Gastrocnemius medialis (tissue), 4 donors: ENCODE data around the gene MYO16. TPM values are rescaled to one million over a fixed set of nuclear protein-coding genes. Genes with fewer than 3 reads are reported as not detected.

Experiments
- ATAC-seq, 2 donors: fragments of 150-250 bp; one replicate each; pipeline ENCODE4 v1.9.1; 2016
- DNase-seq, 2 donors: peaks; one replicate each; pipeline ENCODE4 v3.0.0-alpha.2; 2019
- H3K27ac ChIP-seq, 4 donors: fragments of 200-600 bp; sonication (generic); 1 replicate in 1 of 4; 2 replicates in 3 of 4; pipeline ENCODE4 v1.5.1; 2016 to 2018; ENCODE audit warnings: mild to moderate bottlenecking in 2 of 4, moderate library complexity in 1 of 4
- H3K27me3 ChIP-seq, 3 donors: fragments of 200-600 bp; sonication (generic) in 2 of 3; 1 replicate in 1 of 3; 2 replicates in 2 of 3; pipeline versions ENCODE4 v1.5.1 to v1.6.0; 2016 to 2019; ENCODE audit warnings: mild to moderate bottlenecking in 1 of 3, moderate library complexity in 1 of 3
- H3K36me3 ChIP-seq, 2 donors: fragments of 200-600 bp; sonication (generic) in 1 of 2; one replicate each; pipeline ENCODE4 v1.5.1; 2017 to 2018
- H3K4me1 ChIP-seq, 2 donors: fragments of 200-600 bp; sonication (generic) in 1 of 2; one replicate each; pipeline ENCODE4 v1.5.1; 2016 to 2017; ENCODE audit warnings: mild to moderate bottlenecking in 2 of 2
- H3K4me3 ChIP-seq, 4 donors: fragments of 200-600 bp; sonication (generic) in 3 of 4; 1 replicate in 1 of 4; 2 replicates in 3 of 4; pipeline ENCODE4 v1.5.1; 2016 to 2019; ENCODE audit warnings: mild to moderate bottlenecking in 2 of 4
- H3K9me3 ChIP-seq, 3 donors: fragments of 200-600 bp; sonication (generic) in 2 of 3; 1 replicate in 1 of 3; 2 replicates in 2 of 3; pipeline ENCODE4 v1.5.1; 2016 to 2019
- CTCF ChIP-seq, 5 experiments: fragments of 450-650 bp in 3 of 5; fragments of 200-600 bp in 2 of 5; sonication (generic) in 2 of 5; IDR thresholded peaks in 4 of 5; conservative IDR thresholded peaks in 1 of 5; 1 replicate in 4 of 5; 2 replicates in 1 of 5; pipeline ENCODE4 v1.5.1; 2016 to 2019; ENCODE audit warnings: antibody characterized with exemption in 5 of 5, mild to moderate bottlenecking in 3 of 5, moderate library complexity in 3 of 5
- POLR2A ChIP-seq, 2 donors: fragments of 450-650 bp; IDR thresholded peaks; one replicate each; pipeline ENCODE4 v1.6.1; 2017; ENCODE audit warnings: antibody characterized with exemption in 2 of 2, mild to moderate bottlenecking in 2 of 2, moderate library complexity in 2 of 2
- in situ Hi-C, 4 donors: fragments of 200-750 bp; cut with MboI; loops; one replicate each; pipeline versions ENCODE4 v1.15.0 to v1.8.0; 2017; ENCODE audit warnings: low sequenced_read_pairs in 4 of 4
- intact Hi-C: fragments of 100-400 bp; cut with DNase I; formaldehyde crosslinking; loops from one replicate; pipeline ENCODE4 v1.15.1; 2023; ENCODE audit warnings: low total_unique reads
- total RNA-seq, 4 donors: library from RNA; depleted of rRNA; stranded (reverse); fragments of >200 nt; gene quantifications; one replicate each; pipeline versions ENCODE4 v1.1.0 to v1.2.3, GENCODE V29; 2016

The MYO16 gene
- total RNA-seq, 4 donors from 2014 or later = 0.02 TPM; not detected in 3

GRCh38 chr13:109009756-109010155, 380.3 kb downstream of the MYO16 start:
- H3K4me1 ChIP-seq = no peaks in the 10 kb centered on the region
- H3K9me3 ChIP-seq = no peaks in the 10 kb centered on the region
- no peak overlapping the region for H3K4me3 ChIP-seq
- in situ Hi-C loops (no loop called here), intact Hi-C loops (no loop called here)
- DNase-seq (no peak), ATAC-seq (no peak)
- no peak overlapping the region for H3K27ac ChIP-seq
- H3K27me3 ChIP-seq = no peaks in the 10 kb centered on the region
- no peaks in the 10 kb centered on the region for H3K36me3 ChIP-seq
- TF ChIP-seq POLR2A (IDR thresholded peaks at IDR 0.05) (no peak), CTCF (IDR thresholded peaks at IDR 0.05 in 4 of 5, conservative IDR thresholded peaks at IDR 0.05 in 1 of 5) (no peak)

- no peaks in the 10 kb centered on the region for H3K4me1 ChIP-seq
- in situ Hi-C loops = no loop called here
- ATAC-seq = no peak
- no peak for DNase-seq
- no peaks in the 10 kb centered on the region for H3K27me3 ChIP-seq
- no peaks in the 10 kb centered on the region for H3K36me3 ChIP-seq
- intact Hi-C loops = no loop called here
- TF ChIP-seq CTCF (IDR thresholded peaks at IDR 0.05 in 4 of 5, conservative IDR thresholded peaks at IDR 0.05 in 1 of 5) = no peak
- TF ChIP-seq POLR2A (IDR thresholded peaks at IDR 0.05) = no peak
- H3K4me3 ChIP-seq = no peak overlapping the region
- H3K9me3 ChIP-seq = no peaks in the 10 kb centered on the region
- no peak overlapping the region for H3K27ac ChIP-seq
Observed at GRCh38 chr13:109010912-109011311, 381.5 kb downstream of the MYO16 start.

- no peak for DNase-seq
- no peak overlapping the region for H3K27ac ChIP-seq
- ATAC-seq = no peak
- intact Hi-C loops (no loop called here), in situ Hi-C loops (no loop called here)
- no peaks in the 10 kb centered on the region for H3K36me3 ChIP-seq
- TF ChIP-seq CTCF (IDR thresholded peaks at IDR 0.05 in 4 of 5, conservative IDR thresholded peaks at IDR 0.05 in 1 of 5) (no peak), POLR2A (IDR thresholded peaks at IDR 0.05) (no peak)
- no peak overlapping the region for H3K4me3 ChIP-seq
- H3K27me3 ChIP-seq = no peaks in the 10 kb centered on the region
- no peaks in the 10 kb centered on the region for H3K9me3 ChIP-seq
- no peaks in the 10 kb centered on the region for H3K4me1 ChIP-seq
Observed at GRCh38 chr13:109012115-109012514, 382.7 kb downstream of the MYO16 start.

- H3K27ac ChIP-seq = no peak overlapping the region
Observed at GRCh38 chr13:109021558-109021957, 392.1 kb downstream of the MYO16 start.

More at GRCh38 chr13:109021558-109021957, 392.1 kb downstream of the MYO16 start:
- in situ Hi-C loops (no loop called here), intact Hi-C loops (no loop called here)
- H3K9me3 ChIP-seq = no peaks in the 10 kb centered on the region
- H3K4me3 ChIP-seq = no peak overlapping the region
- no peaks in the 10 kb centered on the region for H3K27me3 ChIP-seq
- no peaks in the 10 kb centered on the region for H3K4me1 ChIP-seq
- no peak for TF ChIP-seq POLR2A (IDR thresholded peaks at IDR 0.05)
- no peak for TF ChIP-seq CTCF (IDR thresholded peaks at IDR 0.05 in 4 of 5, conservative IDR thresholded peaks at IDR 0.05 in 1 of 5)
- DNase-seq (no peak), ATAC-seq (no peak)
- no peaks in the 10 kb centered on the region for H3K36me3 ChIP-seq
